ENCODE results near the gene CFHR5. TPM values are rescaled to one million over a fixed set of nuclear protein-coding genes. Genes with fewer than 3 reads are reported as not detected.

The CFHR5 gene
- total and polyA plus RNA-seq, 4 donors = not detected

DNA sequence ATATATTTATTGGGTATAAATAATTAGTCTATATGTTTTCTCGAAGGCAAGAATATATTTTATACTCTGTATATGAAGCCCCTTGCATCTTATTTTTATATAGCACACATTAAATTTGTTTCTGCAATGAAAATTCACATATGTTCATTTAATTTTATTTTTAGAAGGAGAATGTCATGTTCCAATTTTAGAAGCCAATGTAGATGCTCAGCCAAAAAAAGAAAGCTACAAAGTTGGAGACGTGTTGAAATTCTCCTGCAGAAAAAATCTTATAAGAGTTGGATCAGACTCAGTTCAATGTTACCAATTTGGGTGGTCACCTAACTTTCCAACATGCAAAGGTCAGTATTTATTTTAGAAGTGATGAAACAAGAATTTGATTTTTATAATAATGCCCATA, 16.6 kb downstream of the CFHR5 start:
- 75 to 81% methylated on average over 2 of the region's 2 CpGs for WGBS, 2 donors
- TF ChIP-seq, protein P1, sequence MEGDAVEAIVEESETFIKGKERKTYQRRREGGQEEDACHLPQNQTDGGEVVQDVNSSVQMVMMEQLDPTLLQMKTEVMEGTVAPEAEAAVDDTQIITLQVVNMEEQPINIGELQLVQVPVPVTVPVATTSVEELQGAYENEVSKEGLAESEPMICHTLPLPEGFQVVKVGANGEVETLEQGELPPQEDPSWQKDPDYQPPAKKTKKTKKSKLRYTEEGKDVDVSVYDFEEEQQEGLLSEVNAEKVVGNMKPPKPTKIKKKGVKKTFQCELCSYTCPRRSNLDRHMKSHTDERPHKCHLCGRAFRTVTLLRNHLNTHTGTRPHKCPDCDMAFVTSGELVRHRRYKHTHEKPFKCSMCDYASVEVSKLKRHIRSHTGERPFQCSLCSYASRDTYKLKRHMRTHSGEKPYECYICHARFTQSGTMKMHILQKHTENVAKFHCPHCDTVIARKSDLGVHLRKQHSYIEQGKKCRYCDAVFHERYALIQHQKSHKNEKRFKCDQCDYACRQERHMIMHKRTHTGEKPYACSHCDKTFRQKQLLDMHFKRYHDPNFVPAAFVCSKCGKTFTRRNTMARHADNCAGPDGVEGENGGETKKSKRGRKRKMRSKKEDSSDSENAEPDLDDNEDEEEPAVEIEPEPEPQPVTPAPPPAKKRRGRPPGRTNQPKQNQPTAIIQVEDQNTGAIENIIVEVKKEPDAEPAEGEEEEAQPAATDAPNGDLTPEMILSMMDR (IDR thresholded peaks at IDR 0.05; ENCODE audit: control extremely low read depth, extremely low read depth) = no peak
- Histone ChIP-seq H3K9ac (ENCODE audit: insufficient read depth in 1 of 2, low read length in 2 of 2) (no peak overlapping the region), H3K27ac (ENCODE audit: low read depth in 1 of 2, low read length in 1 of 2) (no peak overlapping the region), H3K4me3 (no peak overlapping the region), H3K36me3 (ENCODE audit: control insufficient read depth in 4 of 4, insufficient read depth in 4 of 4, low read length in 4 of 4) (no peaks in the 10 kb centered on the region), H3K4me1 (ENCODE audit: control insufficient read depth in 5 of 5, insufficient read depth in 5 of 5, low read length in 5 of 5) (no peaks in the 10 kb centered on the region), H3K27me3 (ENCODE audit: control insufficient read depth in 3 of 3, insufficient read depth in 3 of 3, low read length in 2 of 3) (no peaks in the 10 kb centered on the region), H3K9me3 (ENCODE audit: control insufficient read depth in 4 of 4, insufficient read depth in 3 of 4, low read length in 3 of 4) (no peaks in the 10 kb centered on the region)
- ATAC-seq (ENCODE audit: insufficient read depth, low FRiP score) (no peak), DNase-seq (no peak)

DNA sequence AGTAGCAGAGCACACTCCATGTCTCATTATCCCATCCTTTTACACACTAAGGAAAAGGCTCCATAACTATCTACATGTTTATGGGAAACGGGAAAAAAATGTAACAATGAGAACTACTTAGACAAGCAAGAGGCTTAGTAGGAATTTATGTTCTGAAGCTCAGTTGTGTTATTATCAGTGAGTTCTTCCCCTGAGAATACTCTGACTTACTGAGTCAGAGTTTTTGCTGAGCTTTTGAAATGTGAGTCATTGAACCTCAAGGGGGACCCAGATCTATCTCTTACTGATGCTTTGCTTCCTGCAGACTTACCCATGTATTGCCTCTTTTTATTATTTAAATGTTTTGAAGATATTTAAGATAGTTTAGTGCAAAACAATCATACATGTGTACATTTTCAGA, 20.1 kb downstream of the CFHR5 start:
- WGBS, 2 donors = 91 to 95% methylated on average over 1 of the region's 1 CpG
- Histone ChIP-seq H3K9ac (ENCODE audit: insufficient read depth in 1 of 2, low read length in 2 of 2) (no peak overlapping the region), H3K9me3 (ENCODE audit: control insufficient read depth in 4 of 4, insufficient read depth in 3 of 4, low read length in 3 of 4) (no peaks in the 10 kb centered on the region), H3K4me1 (ENCODE audit: control insufficient read depth in 5 of 5, insufficient read depth in 5 of 5, low read length in 5 of 5) (no peaks in the 10 kb centered on the region), H3K4me3 (no peak overlapping the region), H3K27me3 (ENCODE audit: control insufficient read depth in 3 of 3, insufficient read depth in 3 of 3, low read length in 2 of 3) (no peaks in the 10 kb centered on the region), H3K36me3 (ENCODE audit: control insufficient read depth in 4 of 4, insufficient read depth in 4 of 4, low read length in 4 of 4) (no peaks in the 10 kb centered on the region), H3K27ac (ENCODE audit: low read depth in 1 of 2, low read length in 1 of 2) (no peak overlapping the region)
- no peak for ATAC-seq (ENCODE audit: insufficient read depth, low FRiP score)
- TF ChIP-seq, protein P1 (IDR thresholded peaks at IDR 0.05; ENCODE audit: control extremely low read depth, extremely low read depth) = no peak
- no peak for DNase-seq

DNA sequence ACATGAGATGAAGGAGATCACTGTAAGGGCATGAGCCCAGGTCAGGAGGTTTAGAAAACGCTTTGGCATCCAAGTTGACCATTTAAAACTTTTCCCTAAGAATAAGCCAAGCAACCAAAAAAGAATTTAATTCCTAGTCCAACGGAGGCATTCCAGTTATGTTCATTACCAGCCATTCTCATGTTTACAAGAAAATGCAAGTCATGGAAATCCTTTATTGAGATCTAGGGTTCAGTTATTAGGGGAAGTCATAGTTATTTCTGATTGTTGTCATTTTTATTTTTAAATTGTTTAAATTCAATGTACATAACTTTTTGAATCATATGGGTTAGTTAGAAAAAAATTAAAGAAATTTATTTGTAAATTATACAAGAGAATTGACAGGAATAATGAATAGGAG, 24.5 kb downstream of the CFHR5 start:
- Histone ChIP-seq H3K4me3 (no peak overlapping the region), H3K4me1 (ENCODE audit: control insufficient read depth in 5 of 5, insufficient read depth in 5 of 5, low read length in 5 of 5) (no peaks in the 10 kb centered on the region), H3K27ac (ENCODE audit: low read depth in 1 of 2, low read length in 1 of 2) (no peak overlapping the region), H3K27me3 (ENCODE audit: control insufficient read depth in 3 of 3, insufficient read depth in 3 of 3, low read length in 2 of 3) (no peaks in the 10 kb centered on the region), H3K9ac (ENCODE audit: insufficient read depth in 1 of 2, low read length in 2 of 2) (no peak overlapping the region), H3K36me3 (ENCODE audit: control insufficient read depth in 4 of 4, insufficient read depth in 4 of 4, low read length in 4 of 4) (no peaks in the 10 kb centered on the region), H3K9me3 (ENCODE audit: control insufficient read depth in 4 of 4, insufficient read depth in 3 of 4, low read length in 3 of 4) (no peaks in the 10 kb centered on the region)
- WGBS, 2 donors = 79 to 93% methylated on average over 2 of the region's 2 CpGs
- ATAC-seq (ENCODE audit: insufficient read depth, low FRiP score) (no peak), DNase-seq (no peak)
- TF ChIP-seq, protein P1 (IDR thresholded peaks at IDR 0.05; ENCODE audit: control extremely low read depth, extremely low read depth) = no peak

DNA sequence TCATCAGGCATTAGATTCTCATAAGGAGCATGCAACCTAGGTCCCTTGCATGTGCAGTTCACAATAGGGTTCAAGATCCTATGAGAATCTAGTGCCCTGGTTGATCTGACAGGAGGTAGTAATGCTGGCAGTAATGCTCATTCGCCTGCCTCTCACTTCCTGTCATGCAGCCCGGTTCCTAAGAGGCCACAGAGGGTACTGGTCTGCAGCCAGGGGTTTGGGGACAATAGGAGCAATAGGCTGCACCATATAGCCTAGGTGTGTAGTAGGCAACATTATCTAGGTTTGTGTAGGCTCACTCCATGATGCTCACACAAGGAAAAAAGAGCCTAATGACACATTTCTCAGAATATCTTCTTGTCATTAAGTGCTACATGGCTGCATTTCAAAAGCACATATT, 25.8 kb downstream of the CFHR5 start:
- 66 to 75% methylated on average over 2 of the region's 2 CpGs for WGBS, 2 donors
- no peaks in the 10 kb centered on the region for H3K36me3 ChIP-seq (ENCODE audit: control insufficient read depth in 4 of 4, insufficient read depth in 4 of 4, low read length in 4 of 4)
- H3K9me3 ChIP-seq (ENCODE audit: control insufficient read depth in 4 of 4, insufficient read depth in 3 of 4, low read length in 3 of 4) = no peaks in the 10 kb centered on the region
- no peaks in the 10 kb centered on the region for H3K4me1 ChIP-seq (ENCODE audit: control insufficient read depth in 5 of 5, insufficient read depth in 5 of 5, low read length in 5 of 5)
- TF ChIP-seq, protein P1 (IDR thresholded peaks at IDR 0.05; ENCODE audit: control extremely low read depth, extremely low read depth) = no peak
- H3K27me3 ChIP-seq (ENCODE audit: control insufficient read depth in 3 of 3, insufficient read depth in 3 of 3, low read length in 2 of 3) = no peaks in the 10 kb centered on the region
- no peak overlapping the region for H3K9ac ChIP-seq (ENCODE audit: insufficient read depth in 1 of 2, low read length in 2 of 2)
- no peak overlapping the region for H3K4me3 ChIP-seq
- ATAC-seq (ENCODE audit: insufficient read depth, low FRiP score) (no peak), DNase-seq (no peak)
- H3K27ac ChIP-seq (ENCODE audit: low read depth in 1 of 2, low read length in 1 of 2) = no peak overlapping the region

Data from lung (tissue), 12 donors.